ENCODE measurements around the gene ADGRL3. TPM values are rescaled to one million over a fixed set of nuclear protein-coding genes. Genes with fewer than 3 reads are reported as not detected.

The ADGRL3 gene
- total and polyA plus RNA-seq, 2 donors (not counting 1 experiment from before 2014, with no cell fraction given) = not detected

DNA sequence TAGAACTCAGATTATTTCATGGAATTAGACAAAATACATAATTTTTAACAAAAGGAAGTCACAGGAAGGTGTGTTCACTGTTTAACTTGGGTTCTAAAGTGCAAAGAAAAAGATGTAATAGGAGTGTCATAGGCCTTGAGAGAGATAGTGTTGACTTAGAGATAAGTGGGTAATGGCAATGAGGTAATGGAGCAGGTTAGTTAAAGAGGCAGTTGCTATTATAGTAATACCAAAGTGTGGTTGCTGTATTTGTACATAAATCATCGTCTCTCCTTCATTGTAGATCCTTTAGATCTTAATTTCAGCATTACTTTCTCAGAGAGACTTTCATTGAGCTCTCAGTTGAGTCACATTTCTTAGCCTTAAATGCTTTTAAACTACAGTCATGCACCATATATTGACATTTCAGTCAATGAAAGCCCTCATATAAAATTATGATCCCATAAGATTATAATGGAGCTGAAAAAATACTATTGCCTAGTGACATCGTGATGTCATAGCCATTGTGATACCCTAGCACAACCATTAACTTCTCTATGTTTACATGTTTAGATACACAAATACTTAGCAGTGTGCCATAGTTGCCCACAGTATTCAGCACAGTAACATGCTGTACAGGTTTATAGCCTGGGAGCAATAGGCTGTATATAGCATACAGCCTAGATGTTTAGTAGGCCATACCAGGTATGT, 245.4 kb downstream of the ADGRL3 start:
- DNase-seq (no peak), ATAC-seq (ENCODE audit: low read depth) (no peak)
- CTCF ChIA-PET = no interaction called here
- Histone ChIP-seq H3K4me3 (ENCODE audit: control extremely low read depth in 1 of 5, extremely low read depth in 1 of 5, insufficient read depth in 1 of 5, low read depth in 2 of 5, low read length in 4 of 5) (no peak overlapping the region), H3K4me1 (ENCODE audit: control insufficient read depth in 2 of 2, insufficient read depth in 2 of 2, low read length in 2 of 2) (no peaks in the 10 kb centered on the region), H3K4me2 (replicated peaks; ENCODE audit: low read depth, low read length, poor library complexity, severe bottlenecking) (no peak overlapping the region), H3K36me3 (replicated peaks in 1 of 2; ENCODE audit: control extremely low read depth in 1 of 2, control insufficient read depth in 1 of 2, extremely low read depth in 1 of 2, insufficient read depth in 2 of 2, low read length in 1 of 2) (no peaks in the 10 kb centered on the region), H4K20me1 (ENCODE audit: control insufficient read depth, insufficient read depth, low read length, poor library complexity, severe bottlenecking) (no peaks in the 10 kb centered on the region), H2AFZ (ENCODE audit: insufficient read depth, low read depth, low read length, poor library complexity, severe bottlenecking) (no peak overlapping the region), H3K27ac (ENCODE audit: low read length in 2 of 2) (no peak overlapping the region), H3K9me3 (ENCODE audit: control extremely low read depth in 1 of 3, control insufficient read depth in 2 of 3, insufficient read depth in 1 of 3, low read length in 2 of 3) (no peaks in the 10 kb centered on the region), H3K9ac (ENCODE audit: low read length) (no peak overlapping the region), H3K79me2 (ENCODE audit: control insufficient read depth, insufficient read depth, low read length) (no peaks in the 10 kb centered on the region), H3K27me3 (replicated peaks in 1 of 4; ENCODE audit: control extremely low read depth in 1 of 4, control insufficient read depth in 3 of 4, insufficient read depth in 4 of 4, low read length in 3 of 4) (no peaks in the 10 kb centered on the region)
- Mint-ChIP-seq H3K27me3 (no peaks in the 10 kb centered on the region), H3K27ac (no peak overlapping the region), H3K9me3 (ENCODE audit: insufficient read depth) (peaks cover 3% of the 10 kb centered on the region), H3K4me1 (no peaks in the 10 kb centered on the region), H3K4me3 (no peak overlapping the region)
- TF ChIP-seq, protein P1, sequence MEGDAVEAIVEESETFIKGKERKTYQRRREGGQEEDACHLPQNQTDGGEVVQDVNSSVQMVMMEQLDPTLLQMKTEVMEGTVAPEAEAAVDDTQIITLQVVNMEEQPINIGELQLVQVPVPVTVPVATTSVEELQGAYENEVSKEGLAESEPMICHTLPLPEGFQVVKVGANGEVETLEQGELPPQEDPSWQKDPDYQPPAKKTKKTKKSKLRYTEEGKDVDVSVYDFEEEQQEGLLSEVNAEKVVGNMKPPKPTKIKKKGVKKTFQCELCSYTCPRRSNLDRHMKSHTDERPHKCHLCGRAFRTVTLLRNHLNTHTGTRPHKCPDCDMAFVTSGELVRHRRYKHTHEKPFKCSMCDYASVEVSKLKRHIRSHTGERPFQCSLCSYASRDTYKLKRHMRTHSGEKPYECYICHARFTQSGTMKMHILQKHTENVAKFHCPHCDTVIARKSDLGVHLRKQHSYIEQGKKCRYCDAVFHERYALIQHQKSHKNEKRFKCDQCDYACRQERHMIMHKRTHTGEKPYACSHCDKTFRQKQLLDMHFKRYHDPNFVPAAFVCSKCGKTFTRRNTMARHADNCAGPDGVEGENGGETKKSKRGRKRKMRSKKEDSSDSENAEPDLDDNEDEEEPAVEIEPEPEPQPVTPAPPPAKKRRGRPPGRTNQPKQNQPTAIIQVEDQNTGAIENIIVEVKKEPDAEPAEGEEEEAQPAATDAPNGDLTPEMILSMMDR (IDR thresholded peaks at IDR 0.05) = no peak
- TF ChIP-seq EZH2 (IDR thresholded peaks at IDR 0.05; ENCODE audit: borderline replicate concordance, insufficient read depth, low read depth, low read length, poor library complexity, severe bottlenecking) = no peak
- WGBS (ENCODE audit: insufficient coverage) = no CpG with 5 or more reads among the region's 2 CpGs
- intact Hi-C loops (cut with micrococcal nuclease) = no loop called here
- POLR2A ChIA-PET = no interaction called here

DNA sequence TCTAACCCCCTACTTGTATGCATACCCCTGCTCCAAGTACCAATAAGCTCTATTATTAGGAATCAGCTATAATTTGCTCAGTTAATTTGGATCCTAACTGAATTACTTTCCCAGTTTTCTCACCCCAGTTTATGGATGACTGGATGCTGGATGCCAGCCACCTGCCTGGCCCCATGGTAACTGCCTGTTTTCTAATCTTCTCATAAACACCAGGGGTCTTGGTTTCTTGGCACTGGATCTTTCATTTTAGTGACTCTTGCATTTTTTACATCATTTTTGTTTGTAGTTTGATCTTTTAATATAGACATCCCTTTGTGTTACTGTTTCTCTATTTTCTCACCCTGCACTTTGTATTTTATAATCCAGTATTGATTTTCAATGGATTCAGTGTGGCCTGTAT, 246.8 kb downstream of the ADGRL3 start:
- Mint-ChIP-seq H3K27me3 (no peaks in the 10 kb centered on the region), H3K4me1 (no peaks in the 10 kb centered on the region), H3K27ac (no peak overlapping the region), H3K4me3 (no peak overlapping the region), H3K9me3 (ENCODE audit: insufficient read depth) (peaks cover 3% of the 10 kb centered on the region)
- no peaks in the 10 kb centered on the region for H3K79me2 ChIP-seq (ENCODE audit: control insufficient read depth, insufficient read depth, low read length)
- intact Hi-C loops (cut with micrococcal nuclease) = no loop called here
- no peaks in the 10 kb centered on the region for H3K27me3 ChIP-seq (replicated peaks in 1 of 4; ENCODE audit: control extremely low read depth in 1 of 4, control insufficient read depth in 3 of 4, insufficient read depth in 4 of 4, low read length in 3 of 4)
- H4K20me1 ChIP-seq (ENCODE audit: control insufficient read depth, insufficient read depth, low read length, poor library complexity, severe bottlenecking) = no peaks in the 10 kb centered on the region
- H3K27ac ChIP-seq (ENCODE audit: low read length in 2 of 2) = no peak overlapping the region
- DNase-seq (no peak), ATAC-seq (ENCODE audit: low read depth) (no peak)
- H3K4me2 ChIP-seq (replicated peaks; ENCODE audit: low read depth, low read length, poor library complexity, severe bottlenecking) = no peak overlapping the region
- no peak overlapping the region for H3K9ac ChIP-seq (ENCODE audit: low read length)
- ChIA-PET CTCF (no interaction called here), POLR2A (interaction anchor here (0.6 kb wide), 1 partner anchor 129 kb away, joined by 4 read pairs; no protein-coding TSS in a partner anchor)
- H3K36me3 ChIP-seq (replicated peaks in 1 of 2; ENCODE audit: control extremely low read depth in 1 of 2, control insufficient read depth in 1 of 2, extremely low read depth in 1 of 2, insufficient read depth in 2 of 2, low read length in 1 of 2) = no peaks in the 10 kb centered on the region
- H3K4me1 ChIP-seq (ENCODE audit: control insufficient read depth in 2 of 2, insufficient read depth in 2 of 2, low read length in 2 of 2) = no peaks in the 10 kb centered on the region
- H3K9me3 ChIP-seq (ENCODE audit: control extremely low read depth in 1 of 3, control insufficient read depth in 2 of 3, insufficient read depth in 1 of 3, low read length in 2 of 3) = no peaks in the 10 kb centered on the region
- no peak overlapping the region for H3K4me3 ChIP-seq (ENCODE audit: control extremely low read depth in 1 of 5, extremely low read depth in 1 of 5, insufficient read depth in 1 of 5, low read depth in 2 of 5, low read length in 4 of 5)
- no peak for TF ChIP-seq EZH2 (IDR thresholded peaks at IDR 0.05; ENCODE audit: borderline replicate concordance, insufficient read depth, low read depth, low read length, poor library complexity, severe bottlenecking)
- TF ChIP-seq, protein P1 (IDR thresholded peaks at IDR 0.05) = no peak
- no peak overlapping the region for H2AFZ ChIP-seq (ENCODE audit: insufficient read depth, low read depth, low read length, poor library complexity, severe bottlenecking)

Data from B cell (primary cell).